Vagina (tissue), 2 donors: ENCODE results near the gene H2AZ2. TPM values are rescaled to one million over a fixed set of nuclear protein-coding genes. Genes with fewer than 3 reads are reported as not detected.
"Not testable (repeated sequence)": the region's sequence is repeated elsewhere in the genome, so short reads cannot be mapped to it uniquely, and the experiment has no call there.

Experiments
- DNase-seq, 2 donors: peaks; one replicate each; pipeline ENCODE4 v3.0.0-alpha.2; 2017; ENCODE audit errors: extremely low spot score in 2 of 2
- H3K27ac ChIP-seq: fragments of 200-600 bp; sonication (generic); one replicate; pipeline ENCODE4 v1.5.1; 2019
- H3K27me3 ChIP-seq: fragments of 200-600 bp; sonication (generic); one replicate; pipeline ENCODE4 v1.5.1; 2019
- H3K36me3 ChIP-seq, 2 donors: fragments of 200-600 bp; sonication (generic); one replicate each; pipeline ENCODE4 v1.5.1; 2017 to 2019
- H3K4me1 ChIP-seq: fragments of 200-600 bp; sonication (generic); one replicate; pipeline ENCODE4 v1.5.1; 2019
- H3K4me3 ChIP-seq, 2 donors: fragments of 200-600 bp; sonication (generic); 1 replicate in 1 of 2; 2 replicates in 1 of 2; pipeline ENCODE4 v1.5.1; 2016 to 2019
- H3K9me3 ChIP-seq: fragments of 200-600 bp; sonication (generic); one replicate; pipeline ENCODE4 v1.5.1; 2019
- POLR2A ChIP-seq, 2 donors: fragments of 450-650 bp; IDR thresholded peaks; one replicate each; pipeline ENCODE4 v1.6.1; 2017; ENCODE audit warnings: antibody characterized with exemption in 2 of 2, mild to moderate bottlenecking in 2 of 2, moderate library complexity in 2 of 2
- POLR2AphosphoS5 ChIP-seq, 2 donors: sonication (generic); formaldehyde crosslinking; IDR thresholded peaks; one replicate each; pipeline ENCODE4 v1.9.0; 2017; ENCODE audit warnings: antibody characterized with exemption in 2 of 2, mild to moderate bottlenecking in 2 of 2, low read depth in 1 of 2; ENCODE audit not compliant: insufficient read depth in 1 of 2
- intact Hi-C: fragments of 100-400 bp; cut with DNase I; formaldehyde crosslinking; loops from one replicate; pipeline ENCODE4 v1.15.1; 2023
- total RNA-seq: library from RNA; depleted of rRNA; stranded (reverse); fragments of >200 nt; gene quantifications from one replicate; pipeline ENCODE4 v1.2.3, GENCODE V29; 2016
- TF ChIP-seq, protein P1 (sequence below), 3 experiments: fragments of 450-650 bp in 2 of 3; fragments of 200-600 bp in 1 of 3; sonication (generic) in 1 of 3; IDR thresholded peaks; one replicate each; pipeline ENCODE4 v1.5.1; 2017 to 2019; ENCODE audit warnings: antibody characterized with exemption in 3 of 3, mild to moderate bottlenecking in 2 of 3, moderate library complexity in 2 of 3

The H2AZ2 gene
- total RNA-seq, 1 donor from 2014 or later: 97.5 TPM

GRCh38 chr7:44791278-44792219 lies 56.3 kb downstream of the H2AZ2 start:
- intact Hi-C loops: no loop called here
- no peak for TF ChIP-seq POLR2AphosphoS5 (IDR thresholded peaks at IDR 0.05; ENCODE audit: insufficient read depth in 1 of 2, low read depth in 1 of 2)
- TF ChIP-seq, protein P1, sequence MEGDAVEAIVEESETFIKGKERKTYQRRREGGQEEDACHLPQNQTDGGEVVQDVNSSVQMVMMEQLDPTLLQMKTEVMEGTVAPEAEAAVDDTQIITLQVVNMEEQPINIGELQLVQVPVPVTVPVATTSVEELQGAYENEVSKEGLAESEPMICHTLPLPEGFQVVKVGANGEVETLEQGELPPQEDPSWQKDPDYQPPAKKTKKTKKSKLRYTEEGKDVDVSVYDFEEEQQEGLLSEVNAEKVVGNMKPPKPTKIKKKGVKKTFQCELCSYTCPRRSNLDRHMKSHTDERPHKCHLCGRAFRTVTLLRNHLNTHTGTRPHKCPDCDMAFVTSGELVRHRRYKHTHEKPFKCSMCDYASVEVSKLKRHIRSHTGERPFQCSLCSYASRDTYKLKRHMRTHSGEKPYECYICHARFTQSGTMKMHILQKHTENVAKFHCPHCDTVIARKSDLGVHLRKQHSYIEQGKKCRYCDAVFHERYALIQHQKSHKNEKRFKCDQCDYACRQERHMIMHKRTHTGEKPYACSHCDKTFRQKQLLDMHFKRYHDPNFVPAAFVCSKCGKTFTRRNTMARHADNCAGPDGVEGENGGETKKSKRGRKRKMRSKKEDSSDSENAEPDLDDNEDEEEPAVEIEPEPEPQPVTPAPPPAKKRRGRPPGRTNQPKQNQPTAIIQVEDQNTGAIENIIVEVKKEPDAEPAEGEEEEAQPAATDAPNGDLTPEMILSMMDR (IDR thresholded peaks at IDR 0.05): no peak
- TF ChIP-seq POLR2A (IDR thresholded peaks at IDR 0.05): no peak
- Histone ChIP-seq H3K36me3 (no peaks in the 10 kb centered on the region), H3K4me1 (peaks cover 5% of the 10 kb centered on the region), H3K4me3 (no peak overlapping the region), H3K27me3 (no peaks in the 10 kb centered on the region), H3K27ac (no peak overlapping the region), H3K9me3 (no peaks in the 10 kb centered on the region)
- no peak for DNase-seq

GRCh38 chr7:44789990-44790389 lies 57.9 kb downstream of the H2AZ2 start:
- intact Hi-C loops: no loop called here
- Histone ChIP-seq H3K4me1 (no peaks in the 10 kb centered on the region), H3K27me3 (no peaks in the 10 kb centered on the region), H3K36me3 (no peaks in the 10 kb centered on the region), H3K9me3 (no peaks in the 10 kb centered on the region), H3K4me3 (no peak overlapping the region), H3K27ac (no peak overlapping the region)
- DNase-seq: no peak
- TF ChIP-seq, protein P1 (IDR thresholded peaks at IDR 0.05): no peak
- TF ChIP-seq POLR2AphosphoS5 (IDR thresholded peaks at IDR 0.05; ENCODE audit: insufficient read depth in 1 of 2, low read depth in 1 of 2) (no peak), POLR2A (IDR thresholded peaks at IDR 0.05) (no peak)

GRCh38 chr7:44787762-44788161 lies 60.1 kb downstream of the H2AZ2 start:
- H3K9me3 ChIP-seq: peaks cover 9% of the 10 kb centered on the region
- H3K27ac ChIP-seq: no peak overlapping the region
- H3K4me1 ChIP-seq: no peaks in the 10 kb centered on the region
- intact Hi-C loops: no loop called here
- H3K4me3 ChIP-seq: no peak overlapping the region
- TF ChIP-seq POLR2AphosphoS5 (IDR thresholded peaks at IDR 0.05; ENCODE audit: insufficient read depth in 1 of 2, low read depth in 1 of 2) (no peak), POLR2A (IDR thresholded peaks at IDR 0.05) (no peak)
- TF ChIP-seq, protein P1 (IDR thresholded peaks at IDR 0.05): no peak
- H3K27me3 ChIP-seq: no peaks in the 10 kb centered on the region
- H3K36me3 ChIP-seq: no peaks in the 10 kb centered on the region
- DNase-seq: no peak

- Histone ChIP-seq H3K4me1 (no peaks in the 10 kb centered on the region), H3K27me3 (no peaks in the 10 kb centered on the region), H3K4me3 (no peak overlapping the region), H3K36me3 (no peaks in the 10 kb centered on the region), H3K9me3 (peaks cover 9% of the 10 kb centered on the region), H3K27ac (no peak overlapping the region)
- DNase-seq: no peak
- intact Hi-C loops: no loop called here
- no peak for TF ChIP-seq POLR2AphosphoS5 (IDR thresholded peaks at IDR 0.05; ENCODE audit: insufficient read depth in 1 of 2, low read depth in 1 of 2)
- no peak for TF ChIP-seq POLR2A (IDR thresholded peaks at IDR 0.05)
- TF ChIP-seq, protein P1 (IDR thresholded peaks at IDR 0.05): no peak
Observed at GRCh38 chr7:44787041-44787440, 60.8 kb downstream of the H2AZ2 start.

- DNase-seq, H3K4me1 ChIP-seq, H3K36me3 ChIP-seq, H3K27me3 ChIP-seq, H3K4me3 ChIP-seq, H3K9me3 ChIP-seq, H3K27ac ChIP-seq, intact Hi-C loops: not testable (repeated sequence)
Observed at GRCh38 chr7:44785218-44785617, 62.7 kb downstream of the H2AZ2 start.
